ENCODE results near the gene CAPN1.
"Not testable (repeated sequence)": the region's sequence is repeated elsewhere in the genome, so short reads cannot be mapped to it uniquely, and the experiment has no call there.

Gene CAPN1

GRCh38 chr11:65160643-65161042 lies 21.1 kb upstream of the CAPN1 start:
- DNase-seq (ENCODE audit: low spot score) = no peak

DNA sequence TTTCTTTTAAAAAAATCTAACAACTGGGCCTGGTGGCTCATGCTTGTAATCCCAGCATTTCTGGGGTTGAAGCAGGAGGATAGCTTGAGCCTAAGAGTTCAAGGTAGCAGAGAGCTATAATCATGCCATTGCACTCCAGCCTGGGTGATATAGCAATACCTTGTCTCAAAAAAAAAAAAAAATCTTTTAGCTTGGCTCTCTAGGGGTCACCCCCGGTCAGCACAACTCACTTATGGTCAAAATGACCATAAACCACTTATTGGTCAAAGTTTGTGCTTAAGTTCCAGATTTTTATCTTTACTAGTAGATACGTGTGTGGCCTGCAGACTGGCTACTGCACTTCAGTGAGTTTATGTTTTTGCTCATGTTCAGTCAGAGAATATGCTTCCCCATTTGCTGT lies 18.0 kb upstream of the CAPN1 start:
- no peak for DNase-seq (ENCODE audit: low spot score)

DNA sequence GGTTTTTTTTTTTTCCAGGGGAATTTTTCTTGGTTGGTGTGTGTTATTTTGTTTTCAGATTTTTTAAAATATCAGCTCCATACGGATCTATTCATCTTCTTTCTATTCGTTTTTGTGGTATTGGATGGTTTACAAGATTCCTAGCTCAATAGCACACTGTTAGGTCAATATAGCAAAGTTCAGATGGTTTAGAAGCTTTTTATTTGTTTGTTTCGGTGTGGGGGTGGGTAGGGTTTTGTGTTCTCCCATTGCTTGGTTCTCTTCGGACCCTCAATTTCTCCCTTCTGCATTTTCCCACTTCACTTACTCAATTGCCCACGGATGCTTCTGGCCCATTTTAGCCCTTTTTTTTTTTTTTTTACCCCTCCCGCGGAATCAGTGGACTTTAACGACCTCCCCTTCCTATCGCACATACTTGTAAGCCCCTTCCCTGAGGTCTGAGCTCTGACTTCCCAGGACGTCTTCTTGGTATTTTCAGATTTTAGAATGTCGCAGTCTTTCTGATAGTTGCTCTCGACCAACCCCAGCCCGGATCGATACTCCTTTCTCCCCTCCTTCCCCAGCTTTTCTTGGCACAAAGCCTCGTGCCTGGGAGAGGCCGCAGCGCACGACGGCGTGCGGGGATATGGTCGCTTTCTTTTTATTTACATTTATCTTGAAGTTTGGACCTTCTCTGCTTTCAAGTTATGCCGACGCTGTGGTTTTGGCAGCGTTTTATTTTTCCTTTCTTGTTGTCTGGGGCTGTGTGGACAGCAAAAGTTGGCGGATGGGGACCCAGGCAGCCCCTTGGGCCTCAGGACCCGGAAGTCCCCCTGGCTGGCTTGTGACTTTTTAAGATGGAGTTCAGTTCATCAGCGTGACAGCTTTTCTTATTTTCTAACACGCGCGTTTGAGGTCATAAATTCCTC lies 16.1 kb upstream of the CAPN1 start:
- DNase-seq (ENCODE audit: low spot score) = no peak

- DNase-seq (ENCODE audit: low spot score) = no peak
Measured at GRCh38 chr11:65166893-65167292, 14.8 kb upstream of the CAPN1 start.

DNA sequence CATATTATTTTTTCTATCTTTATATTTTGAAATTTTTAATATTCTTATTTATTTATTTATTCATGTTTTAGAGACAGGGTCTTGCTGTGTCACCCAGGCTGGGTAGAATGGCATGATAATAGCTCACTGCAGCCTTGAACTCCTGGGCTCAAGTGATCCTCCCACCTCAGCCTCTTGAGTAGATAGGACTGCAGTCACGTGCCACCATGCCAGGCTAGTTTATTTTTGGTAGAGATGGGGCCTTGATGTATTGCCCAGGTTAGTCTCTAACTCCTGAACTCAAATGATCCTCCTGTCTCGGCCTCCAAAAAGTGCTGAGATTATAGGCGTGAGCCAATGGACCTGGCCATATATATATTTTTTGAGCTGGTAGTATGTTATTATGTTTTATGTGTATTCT lies 14.1 kb upstream of the CAPN1 start:
- DNase-seq (ENCODE audit: low spot score) = no peak

DNA sequence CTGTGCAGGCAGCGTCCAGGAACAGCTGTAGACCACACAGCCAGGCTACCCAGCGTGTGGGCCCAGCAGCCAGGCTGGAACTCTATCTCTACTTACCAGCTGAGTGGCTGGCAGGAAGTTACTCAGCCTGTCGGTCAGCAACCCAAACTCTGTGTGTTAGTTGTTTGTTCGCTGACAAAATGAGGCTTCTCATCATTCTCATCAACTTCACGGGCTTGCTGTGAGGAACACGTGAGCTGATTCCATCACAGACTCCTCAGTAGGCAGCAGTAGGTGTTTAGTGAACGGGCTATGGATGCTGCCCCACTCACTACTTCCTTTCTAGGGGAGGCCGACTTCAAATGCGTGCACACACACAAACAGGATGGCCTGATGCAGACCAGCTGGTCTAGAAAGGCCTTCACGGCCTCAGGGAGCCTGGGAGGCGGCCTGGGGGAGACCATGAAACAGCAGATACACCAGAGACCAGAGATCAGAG lies 12.5 kb upstream of the CAPN1 start:
- no peak for DNase-seq (ENCODE audit: low spot score)

- DNase-seq (ENCODE audit: low spot score) = no peak
Measured at GRCh38 chr11:65170058-65170534, 11.6 kb upstream of the CAPN1 start, which contains the start of gene SPDYC. Gene SPDYC (plus strand): TSS chr11:65170233. CDS start chr11:65171358, 1,125 bp downstream.

DNA sequence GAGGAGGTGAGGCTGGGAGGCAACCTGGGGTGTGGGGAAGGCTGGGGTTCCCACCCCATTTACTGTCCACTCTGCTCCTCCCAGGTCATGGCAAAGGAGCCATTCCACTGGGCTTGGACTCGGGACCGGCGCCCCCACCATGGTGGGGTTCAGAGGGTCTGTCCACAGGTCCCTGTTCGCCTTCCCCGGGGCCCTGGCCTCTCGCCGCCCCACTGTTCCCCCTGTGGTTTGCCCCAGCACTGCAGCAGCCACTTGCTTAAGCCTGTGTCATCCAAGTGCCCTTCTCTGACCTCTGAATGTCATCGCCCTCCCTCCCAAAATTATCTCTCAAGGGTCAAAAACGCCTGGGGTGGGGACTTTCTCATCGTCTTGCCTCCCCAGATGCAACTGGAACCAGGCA lies 9.1 kb upstream of the CAPN1 start:
- DNase-seq (ENCODE audit: low spot score) = no peak

- not testable (repeated sequence) for DNase-seq (ENCODE audit: low spot score)
Measured at GRCh38 chr11:65174571-65175010, 7.1 kb upstream of the CAPN1 start.

GRCh38 chr11:65180877-65181568 lies 705 bp upstream of the CAPN1 start:
- peak; percentile 22 for DNase-seq (ENCODE audit: low spot score)

DNA sequence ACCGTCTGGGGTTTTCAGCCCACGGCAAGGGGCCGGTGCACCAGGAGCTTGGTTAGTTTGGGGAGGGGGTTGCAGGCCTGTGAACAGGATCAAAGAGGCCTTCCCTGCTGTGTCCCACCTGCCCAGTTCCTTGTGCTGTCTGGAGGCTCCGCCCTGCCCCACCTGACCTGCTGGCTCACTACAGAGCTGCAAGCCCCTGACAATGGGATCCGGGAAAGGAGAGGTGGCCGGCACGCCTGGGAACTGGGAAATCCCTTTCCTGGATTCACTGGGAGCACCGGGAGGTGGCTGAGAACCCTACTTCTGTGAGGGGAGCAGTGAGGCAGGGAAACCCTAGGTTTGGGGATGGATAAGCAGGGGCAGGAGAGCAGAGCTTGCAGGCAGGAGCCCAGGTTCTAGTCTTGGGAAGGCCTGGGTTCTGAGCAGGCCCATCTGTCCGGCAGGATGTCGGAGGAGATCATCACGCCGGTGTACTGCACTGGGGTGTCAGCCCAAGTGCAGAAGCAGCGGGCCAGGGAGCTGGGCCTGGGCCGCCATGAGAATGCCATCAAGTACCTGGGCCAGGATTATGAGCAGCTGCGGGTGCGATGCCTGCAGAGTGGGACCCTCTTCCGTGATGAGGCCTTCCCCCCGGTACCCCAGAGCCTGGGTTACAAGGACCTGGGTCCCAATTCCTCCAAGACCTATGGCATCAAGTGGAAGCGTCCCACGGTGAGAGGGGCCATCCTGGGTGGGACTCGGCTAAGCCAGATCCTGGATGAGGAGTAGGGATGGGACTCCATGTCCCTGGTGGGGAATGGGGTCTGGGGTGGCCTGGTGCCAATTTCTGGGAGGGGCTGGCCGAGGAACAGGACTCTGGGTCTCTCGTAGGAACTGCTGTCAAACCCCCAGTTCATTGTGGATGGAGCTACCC lies 786 bp downstream of the CAPN1 start:
- no peak for DNase-seq (ENCODE audit: low spot score)

- no peak for DNase-seq (ENCODE audit: low spot score)
Measured at GRCh38 chr11:65183201-65183891, 1.6 kb downstream of the CAPN1 start.

GRCh38 chr11:65184146-65184545 lies 2.4 kb downstream of the CAPN1 start:
- DNase-seq (ENCODE audit: low spot score) = no peak

- DNase-seq (ENCODE audit: low spot score) = no peak
Measured at GRCh38 chr11:65185171-65185570, 3.4 kb downstream of the CAPN1 start.

DNA sequence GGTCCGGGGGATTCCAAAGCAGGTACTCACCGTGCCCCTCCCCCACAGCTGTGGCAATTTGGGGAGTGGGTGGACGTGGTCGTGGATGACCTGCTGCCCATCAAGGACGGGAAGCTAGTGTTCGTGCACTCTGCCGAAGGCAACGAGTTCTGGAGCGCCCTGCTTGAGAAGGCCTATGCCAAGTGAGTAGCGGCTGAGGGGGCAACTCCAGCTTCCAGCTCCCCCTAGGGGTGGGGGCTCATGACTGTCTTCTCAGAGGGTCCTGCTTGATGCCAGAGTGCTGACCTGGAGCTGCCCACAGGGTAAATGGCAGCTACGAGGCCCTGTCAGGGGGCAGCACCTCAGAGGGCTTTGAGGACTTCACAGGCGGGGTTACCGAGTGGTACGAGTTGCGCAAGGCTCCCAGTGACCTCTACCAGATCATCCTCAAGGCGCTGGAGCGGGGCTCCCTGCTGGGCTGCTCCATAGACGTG lies 4.2 kb downstream of the CAPN1 start:
- DNase-seq (ENCODE audit: low spot score) = no peak

GRCh38 chr11:65186701-65187100 lies 5.0 kb downstream of the CAPN1 start:
- no peak for DNase-seq (ENCODE audit: low spot score)

GRCh38 chr11:65187146-65187675 lies 5.5 kb downstream of the CAPN1 start:
- DNase-seq (ENCODE audit: low spot score) = no peak

- DNase-seq (ENCODE audit: low spot score) = no peak
Measured at GRCh38 chr11:65187971-65188461, 6.3 kb downstream of the CAPN1 start.

GRCh38 chr11:65188486-65188885 lies 6.8 kb downstream of the CAPN1 start:
- no peak for DNase-seq (ENCODE audit: low spot score)

DNA sequence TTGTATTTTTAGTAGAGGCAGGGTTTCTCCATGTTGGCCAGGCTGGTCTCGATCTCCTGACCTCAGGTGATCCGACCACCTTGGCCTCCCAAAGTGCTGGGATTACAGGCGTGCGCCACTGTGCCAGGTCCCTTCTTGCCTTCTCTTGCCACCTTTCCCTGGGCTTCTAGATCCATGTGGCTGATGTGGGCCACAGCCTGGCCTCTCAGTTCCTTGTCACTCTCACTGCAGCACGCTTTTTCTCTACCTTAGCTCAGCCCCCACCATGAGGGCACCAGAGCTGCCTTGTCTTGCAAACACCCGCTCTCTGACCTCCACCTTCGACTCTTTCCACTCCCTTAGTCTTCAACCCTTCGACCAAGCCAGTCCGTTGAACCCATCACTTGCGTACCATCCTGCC lies 7.5 kb downstream of the CAPN1 start:
- DNase-seq (ENCODE audit: low spot score) = no peak

GRCh38 chr11:65194564-65194963 lies 12.8 kb downstream of the CAPN1 start:
- no peak for DNase-seq (ENCODE audit: low spot score)
